ENCODE data around the gene FBLN7.

The FBLN7 gene

GRCh38 chr2:112229348-112229747, 91.2 kb downstream of the FBLN7 start:
- no peak for DNase-seq (ENCODE audit: low read depth in 2 of 2, low spot score in 1 of 2)

- DNase-seq (ENCODE audit: low read depth in 2 of 2, low spot score in 1 of 2) = no peak
Measured at GRCh38 chr2:112230371-112230770, 92.2 kb downstream of the FBLN7 start.

Data from stimulated activated CD8-positive, alpha-beta memory T cell treated with anti-CD3 and anti-CD28 coated beads, Interleukin-4, amount 100 ng/mL, for 4 hours (primary cell).